Right atrium auricular region (tissue), 2 donors: ENCODE results near the gene TTC23. TPM values are rescaled to one million over a fixed set of nuclear protein-coding genes. Genes with fewer than 3 reads are reported as not detected.

Experiments
- DNase-seq: peaks from one replicate; pipeline ENCODE4 v3.0.0-alpha.2; 2019; ENCODE audit warnings: low spot score
- H3K27ac ChIP-seq, 2 donors: fragments of 200-600 bp; sonication (generic); 1 replicate in 1 of 2; 2 replicates in 1 of 2; pipeline ENCODE4 v1.5.1; 2016 to 2019
- H3K27me3 ChIP-seq, 2 donors: fragments of 200-600 bp; sonication (generic); one replicate each; pipeline versions ENCODE4 v1.5.1 to v1.6.0; 2017 to 2019
- H3K36me3 ChIP-seq: fragments of 200-600 bp; sonication (generic); one replicate; pipeline ENCODE4 v1.5.1; 2016
- H3K4me1 ChIP-seq, 2 donors: fragments of 200-600 bp; sonication (generic); one replicate each; pipeline versions ENCODE4 v1.5.1 to v1.6.0; 2017 to 2019
- H3K4me3 ChIP-seq, 2 donors: fragments of 200-600 bp; sonication (generic); 1 replicate in 1 of 2; 2 replicates in 1 of 2; pipeline ENCODE4 v1.5.1; 2017 to 2019; ENCODE audit warnings: mild to moderate bottlenecking in 1 of 2, moderate library complexity in 1 of 2
- H3K9me3 ChIP-seq, 2 donors: fragments of 200-600 bp; sonication (generic); one replicate each; pipeline ENCODE4 v1.5.1; 2019
- CTCF ChIP-seq, 2 donors: fragments of 200-600 bp; sonication (generic); IDR thresholded peaks; one replicate each; pipeline ENCODE4 v1.5.1; 2019; ENCODE audit warnings: antibody characterized with exemption in 2 of 2
- total RNA-seq, 2 donors: library from RNA; depleted of rRNA; stranded (reverse); fragments of >200 nt; gene quantifications; one replicate each; pipeline ENCODE4 v1.1.0, GENCODE V29; 2016

TTC23 gene
- total RNA-seq, 2 donors from 2014 or later: 13.6 to 14.6 TPM

- no peak for TF ChIP-seq CTCF (IDR thresholded peaks at IDR 0.05)
- Histone ChIP-seq H3K9me3 (no peaks in the 10 kb centered on the region), H3K4me1 (no peaks in the 10 kb centered on the region), H3K36me3 (no peaks in the 10 kb centered on the region), H3K27ac (no peak overlapping the region), H3K4me3 (no peak overlapping the region), H3K27me3 (no peaks in the 10 kb centered on the region)
- DNase-seq: no peak
Measured at GRCh38 chr15:99268431-99268830, 19.1 kb upstream of the TTC23 start.

- no peaks in the 10 kb centered on the region for H3K4me1 ChIP-seq
- H3K9me3 ChIP-seq: no peaks in the 10 kb centered on the region
- H3K4me3 ChIP-seq: no peak overlapping the region
- no peaks in the 10 kb centered on the region for H3K36me3 ChIP-seq
- no peak for DNase-seq
- no peak overlapping the region for H3K27ac ChIP-seq
- no peak for TF ChIP-seq CTCF (IDR thresholded peaks at IDR 0.05)
- H3K27me3 ChIP-seq: no peaks in the 10 kb centered on the region
Measured at GRCh38 chr15:99267957-99268356, 18.6 kb upstream of the TTC23 start.

GRCh38 chr15:99265541-99266070 lies 16.2 kb upstream of the TTC23 start:
- H3K36me3 ChIP-seq: no peaks in the 10 kb centered on the region
- no peak for TF ChIP-seq CTCF (IDR thresholded peaks at IDR 0.05)
- H3K4me3 ChIP-seq: no peak overlapping the region
- H3K27me3 ChIP-seq: no peaks in the 10 kb centered on the region
- no peaks in the 10 kb centered on the region for H3K9me3 ChIP-seq
- no peaks in the 10 kb centered on the region for H3K4me1 ChIP-seq
- H3K27ac ChIP-seq: no peak overlapping the region
- DNase-seq: no peak

DNA sequence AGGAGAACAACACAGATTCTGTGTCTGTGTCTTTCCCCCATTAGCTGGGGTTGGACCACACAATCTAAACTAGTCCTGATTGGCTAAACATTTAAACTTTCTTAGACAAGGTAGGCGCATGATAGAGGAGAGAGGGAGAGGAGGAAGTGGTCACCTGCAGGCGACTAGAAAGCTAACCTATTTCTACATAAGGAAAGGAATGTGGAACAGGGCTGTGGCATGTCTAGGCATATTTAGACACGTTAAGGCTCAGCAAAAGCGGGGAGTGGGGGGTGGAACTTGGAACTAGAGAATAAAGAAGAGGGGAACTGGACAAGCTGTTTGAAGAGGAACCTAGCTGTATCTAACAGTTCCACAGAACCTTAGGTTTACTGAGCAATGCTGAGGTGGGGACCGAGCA lies 14.7 kb upstream of the TTC23 start:
- H3K4me1 ChIP-seq: no peaks in the 10 kb centered on the region
- no peak for TF ChIP-seq CTCF (IDR thresholded peaks at IDR 0.05)
- H3K36me3 ChIP-seq: no peaks in the 10 kb centered on the region

GRCh38 chr15:99257107-99257750 lies 7.8 kb upstream of the TTC23 start:
- Histone ChIP-seq H3K4me1 (peaks cover 0 to 10% of the 10 kb centered on the region in 2 donors), H3K4me3 (no peak overlapping the region), H3K9me3 (no peaks in the 10 kb centered on the region), H3K27ac (no peak overlapping the region), H3K27me3 (no peaks in the 10 kb centered on the region), H3K36me3 (no peaks in the 10 kb centered on the region)
- no peak for DNase-seq
- no peak for TF ChIP-seq CTCF (IDR thresholded peaks at IDR 0.05)

More for the DNA sequence above, 14.7 kb upstream of the TTC23 start:
- Histone ChIP-seq H3K4me3 (no peak overlapping the region), H3K27me3 (no peaks in the 10 kb centered on the region), H3K27ac (no peak overlapping the region), H3K9me3 (no peaks in the 10 kb centered on the region)
- no peak for DNase-seq
